ENCODE results near the gene LAMA3. TPM values are rescaled to one million over a fixed set of nuclear protein-coding genes. Genes with fewer than 3 reads are reported as not detected.

LAMA3 gene
- total and polyA plus RNA-seq, 10 of the 15 experiments (the other 5 are each of a cell fraction or from before 2014, with no cell fraction given), result 0.37 to 6.5 (median 5.4) TPM

- in situ Hi-C loops (cut with MboI) (no loop called here), intact Hi-C loops (cut with micrococcal nuclease; ENCODE audit: unreplicated experiment) (no loop called here)
- ChIA-PET CTCF (no interaction called here), SMC1A (ENCODE audit: uncharacterized antibody, unreplicated experiment) (interaction anchor here (0.8 to 1.2 kb wide), 2 partner anchors 26 to 33 kb away, joined by 3 read pairs; no protein-coding TSS in a partner anchor), POLR2A (interaction anchor here (0.7 kb wide), 1 partner anchor 143 kb away, joined by 3 read pairs; no protein-coding TSS in a partner anchor), RAD21 (ENCODE audit: unreplicated experiment) (no interaction called here)
- TF ChIP-seq TCF7 (IDR thresholded peaks at IDR 0.05; ENCODE audit: borderline replicate concordance) (no peak), SUZ12 (IDR thresholded peaks at IDR 0.05; ENCODE audit: unreplicated experiment) (peak; percentile 17)
- Histone ChIP-seq H3K4me1 (ENCODE audit: control insufficient read depth, insufficient read depth, low read length) (no peaks in the 10 kb centered on the region), H3K79me2 (ENCODE audit: control insufficient read depth, insufficient read depth, low read length) (no peaks in the 10 kb centered on the region), H3K9me3 (replicated peaks; ENCODE audit: control insufficient read depth, insufficient read depth, low read length) (no peaks in the 10 kb centered on the region), H3K27me3 (replicated peaks in 1 of 2; ENCODE audit: control insufficient read depth in 2 of 2, insufficient read depth in 2 of 2, low read length in 1 of 2) (peaks cover 5 to 6% of the 10 kb centered on the region in 2 experiments; a peak in 3 of 4 replicates), H3K4me2 (ENCODE audit: control insufficient read depth, insufficient read depth) (peak overlapping the region; percentile 4; the same call in 1 of the 2 replicates), H3K9ac (ENCODE audit: control insufficient read depth, insufficient read depth, low read length) (no peak overlapping the region), H3K27ac (ENCODE audit: control insufficient read depth, insufficient read depth) (no peak overlapping the region), H4K20me1 (ENCODE audit: control insufficient read depth, insufficient read depth) (no peaks in the 10 kb centered on the region), H3K36me3 (ENCODE audit: control insufficient read depth in 2 of 2, insufficient read depth in 2 of 2, low read length in 1 of 2) (no peaks in the 10 kb centered on the region), H2AFZ (ENCODE audit: control insufficient read depth, low read depth, low read length) (no peak overlapping the region), H3K4me3 (no peak overlapping the region)
- DNase-seq (ENCODE audit: low read depth, low spot score) (no peak), ATAC-seq (peak; percentile 16; the same call in 2 of the 3 replicates), FAIRE-seq (no peak)
- BruUV-seq (replicated peaks), result no TSS peak
- 38% methylated on average over 9 of the region's 9 CpGs for WGBS (ENCODE audit: insufficient coverage, insufficient replicate concordance, low lambda C conversion rate, missing lambda C conversion rate)
These were observed 27.4 kb upstream of the LAMA3 start for GRCh38 chr18:23661735-23662308.

DNA sequence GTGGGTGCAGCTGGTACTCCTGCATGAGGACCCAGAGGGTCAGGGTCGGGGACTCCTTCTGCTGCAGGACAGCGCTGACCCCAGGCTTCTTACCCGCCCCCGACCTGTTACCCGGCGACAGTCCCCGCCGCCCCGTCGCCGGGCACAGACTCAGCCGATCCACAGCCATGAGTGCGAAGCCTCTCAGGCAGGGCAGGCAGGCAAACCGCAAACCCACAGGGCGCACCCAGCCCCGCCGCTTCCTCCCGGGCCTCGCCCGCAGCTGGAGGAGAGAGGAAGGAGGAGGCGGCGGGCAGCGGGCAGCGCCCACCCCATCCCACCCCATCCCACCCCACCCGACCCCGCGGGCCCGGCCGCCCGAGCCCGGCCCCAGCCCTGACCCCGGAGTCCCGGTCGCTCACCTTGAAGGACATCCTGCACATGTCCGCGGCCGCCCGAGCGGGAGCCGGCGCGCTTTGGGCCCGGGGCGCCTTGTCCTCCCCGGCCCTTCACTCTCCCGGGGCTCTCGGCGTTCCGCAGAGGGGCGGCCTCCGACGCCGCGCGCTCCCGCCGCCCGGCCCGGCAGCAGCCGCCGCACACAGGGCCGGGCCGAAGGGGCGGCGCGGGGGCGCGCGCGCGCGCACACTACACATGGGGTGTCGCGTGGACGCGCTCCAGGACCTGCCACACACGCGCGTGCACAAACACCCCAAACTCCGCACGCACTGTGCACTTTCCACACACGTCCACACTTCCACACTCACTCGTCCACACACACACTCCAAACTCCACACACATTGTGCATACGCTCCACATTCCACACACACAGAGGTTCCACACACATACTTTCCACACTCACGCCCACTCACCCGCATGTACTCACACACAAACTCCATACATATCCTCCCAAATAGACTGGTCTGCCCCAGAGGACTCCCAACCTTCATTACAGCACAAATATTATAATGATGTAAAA lies 26.7 kb upstream of the LAMA3 start, which contains the start of gene ANKRD29:
TSS of gene ANKRD29 (minus strand) at position 603 of the 955 bp plus-strand sequence. CDS start at position 422, 181 bp downstream.
- FAIRE-seq (no peak), DNase-seq (ENCODE audit: low read depth, low spot score) (no peak), ATAC-seq (peak; percentile 80)
- no peak within 1 kb of the TSS for H3K9ac ChIP-seq (ENCODE audit: control insufficient read depth, insufficient read depth, low read length)
- H3K36me3 ChIP-seq (ENCODE audit: control insufficient read depth in 2 of 2, insufficient read depth in 2 of 2, low read length in 1 of 2), result no peaks in the 10 kb centered on the region
- H3K27me3 ChIP-seq (replicated peaks in 1 of 2; ENCODE audit: control insufficient read depth in 2 of 2, insufficient read depth in 2 of 2, low read length in 1 of 2), result peaks cover 6% of the 10 kb centered on the region in 2 experiments; a peak in 3 of 4 replicates
- no peak within 1 kb of the TSS for H2AFZ ChIP-seq (ENCODE audit: control insufficient read depth, low read depth, low read length)
- CTCF ChIA-PET, result interaction anchor here (1.4 kb wide), 1 partner anchor 36 kb away, joined by 4 read pairs; no protein-coding TSS in a partner anchor
- no peak within 1 kb of the TSS for H3K27ac ChIP-seq (ENCODE audit: control insufficient read depth, insufficient read depth)
- no peaks in the 10 kb centered on the region for H3K79me2 ChIP-seq (ENCODE audit: control insufficient read depth, insufficient read depth, low read length)
- H4K20me1 ChIP-seq (ENCODE audit: control insufficient read depth, insufficient read depth), result no peaks in the 10 kb centered on the region
- H3K9me3 ChIP-seq (replicated peaks; ENCODE audit: control insufficient read depth, insufficient read depth, low read length), result no peaks in the 10 kb centered on the region
- no TSS peak for BruUV-seq (replicated peaks)
- in situ Hi-C loops (cut with MboI), result no loop called here
- H3K4me3 ChIP-seq, result no peak within 1 kb of the TSS
- RAD21 ChIA-PET (ENCODE audit: unreplicated experiment), result no interaction called here
- intact Hi-C loops (cut with micrococcal nuclease; ENCODE audit: unreplicated experiment), result no loop called here
- no peaks in the 10 kb centered on the region for H3K4me1 ChIP-seq (ENCODE audit: control insufficient read depth, insufficient read depth, low read length)
- SMC1A ChIA-PET (ENCODE audit: uncharacterized antibody, unreplicated experiment), result interaction anchor here (0.6 to 1.0 kb wide), 4 partner anchors 11 to 90 kb away, joined by 3 to 6 read pairs (median 3); no protein-coding TSS in a partner anchor
- WGBS (ENCODE audit: insufficient coverage, insufficient replicate concordance, low lambda C conversion rate, missing lambda C conversion rate), result 4% methylated on average over 69 of the region's 86 CpGs
- POLR2A ChIA-PET, result no interaction called here
- H3K4me2 ChIP-seq (ENCODE audit: control insufficient read depth, insufficient read depth), result peak within 1 kb of the TSS; percentile 56
- TF ChIP-seq SUZ12 (IDR thresholded peaks at IDR 0.05; ENCODE audit: unreplicated experiment) (peak; percentile 59), PBX3 (IDR thresholded peaks at IDR 0.05; ENCODE audit: insufficient replicate concordance, low read depth, low read length) (no peak), RUNX3 (IDR thresholded peaks at IDR 0.05; ENCODE audit: low read length) (peak; percentile 52), CBFB (IDR thresholded peaks at IDR 0.05; ENCODE audit: low read depth) (0 out of 2 replicates have a peak, but pooled peaks have one; percentile 16)

All from GM12878 (cell line).